Spleen (tissue), 11 donors: ENCODE data around the gene YWHAG. TPM values are rescaled to one million over a fixed set of nuclear protein-coding genes. Genes with fewer than 3 reads are reported as not detected.
A peak's percentile ranks its signal among the peaks of the same experiment; 100 is the strongest.

Experiments used
- DNase-seq: peaks from one replicate; pipeline ENCODE4 v3.0.0-alpha.2; 2020
- H3K27ac ChIP-seq, 8 donors: fragments of 200-600 bp; sonication (generic) in 7 of 8; 1 replicate in 4 of 8; 2 replicates in 4 of 8; pipeline versions ENCODE4 v1.5.0 to v1.8.0; 2016 to 2021; ENCODE audit warnings: inconsistent platforms in 4 of 8, mild to moderate bottlenecking in 4 of 8, moderate library complexity in 1 of 8
- H3K27me3 ChIP-seq, 7 donors: fragments of 200-600 bp; sonication (generic) in 6 of 7; replicated peaks in 1 of 7; 1 replicate in 4 of 7; 2 replicates in 3 of 7; pipeline versions ENCODE4 v1.5.0 to v1.8.0; 2016 to 2021; ENCODE audit warnings: inconsistent platforms in 3 of 7, mild to moderate bottlenecking in 1 of 7
- H3K36me3 ChIP-seq, 6 donors: fragments of 200-600 bp; sonication (generic) in 5 of 6; 1 replicate in 4 of 6; 2 replicates in 2 of 6; pipeline versions ENCODE4 v1.5.0 to v1.8.0; 2016 to 2021; ENCODE audit warnings: inconsistent platforms in 2 of 6
- H3K4me1 ChIP-seq, 6 donors: fragments of 200-600 bp; sonication (generic) in 5 of 6; 1 replicate in 3 of 6; 2 replicates in 3 of 6; pipeline versions ENCODE4 v1.5.0 to v1.8.0; 2016 to 2021; ENCODE audit warnings: inconsistent platforms in 3 of 6
- H3K4me3 ChIP-seq, 8 donors: fragments of 200-600 bp; sonication (generic) in 7 of 8; 1 replicate in 4 of 8; 2 replicates in 4 of 8; pipeline versions ENCODE4 v1.5.0 to v1.8.0; 2016 to 2021; ENCODE audit warnings: inconsistent platforms in 4 of 8, mild to moderate bottlenecking in 4 of 8, moderate library complexity in 2 of 8
- H3K9me3 ChIP-seq, 8 donors: fragments of 200-600 bp; sonication (generic) in 7 of 8; 1 replicate in 4 of 8; 2 replicates in 4 of 8; pipeline versions ENCODE4 v1.5.0 to v1.8.0; 2016 to 2021; ENCODE audit warnings: inconsistent platforms in 4 of 8
- POLR2A ChIP-seq, 3 donors: fragments of 450-650 bp; IDR thresholded peaks; one replicate each; pipeline ENCODE4 v1.5.1; 2017; ENCODE audit warnings: antibody characterized with exemption in 3 of 3, mild to moderate bottlenecking in 1 of 3
- POLR2AphosphoS5 ChIP-seq, 3 donors: sonication (generic); formaldehyde crosslinking; IDR thresholded peaks; one replicate each; pipeline ENCODE4 v1.5.1; 2017; ENCODE audit warnings: antibody characterized with exemption in 3 of 3
- WGBS, 5 donors: extraction: QIAGEN DNeasy Blood & Tissue Kit in 3 of 5; methylation state at CpG; one replicate each; pipeline versions ENCODE4 v1.1.5 to v1.1.7; 2013 to 2018; 5-methylcytosine and 5-hydroxymethylcytosine counted together
- intact Hi-C: fragments of 100-400 bp; cut with DNase I; formaldehyde crosslinking; loops from one replicate; pipeline ENCODE4 v1.15.0; 2023; ENCODE audit warnings: low total_unique reads
- polyA plus RNA-seq, 3 donors: library from polyadenylated mRNA; stranded (reverse); fragments of 200-250 nt; gene quantifications; one replicate each; pipeline ENCODE4 v1.2.1, GENCODE V29; 2013
- total RNA-seq, 7 donors: library from RNA; depleted of rRNA in 3 of 7; stranded (reverse); fragments of >200 nt in 3 of 7; fragmentation: NEBNext Ultra II Directional in 4 of 7; extraction: Animal tissue kit (Norgen Biotek cat#: 25700) in 4 of 7; gene quantifications; one replicate each; pipeline versions ENCODE4 v1.1.0 to v1.2.1, GENCODE V29; 2016 to 2021
- TF ChIP-seq, protein P1 (sequence below), 11 experiments: fragments of 200-600 bp in 7 of 11; fragments of 450-650 bp in 4 of 11; sonication (generic) in 4 of 11; IDR thresholded peaks in 8 of 11; conservative IDR thresholded peaks in 3 of 11; 1 replicate in 7 of 11; 2 replicates in 4 of 11; pipeline versions ENCODE4 v1.4.0 to v1.8.0; 2016 to 2021; ENCODE audit warnings: antibody characterized with exemption in 11 of 11, inconsistent platforms in 4 of 11, mild to moderate bottlenecking in 1 of 11
- donor health status: healthy with polysubstance abuse.
- donor health status: DM: no; HTN: no; CAD: no; lungs with moderate emphysema.
- donor health status: DM: no; HTN: no; CAD: no.
- donor health status: Bipolar disorder and iron deficiency.
- donor health status: healthy.
- donor health status: DM: no; HTN: no; CAD: no.
- donor health status: DM: yes; HTN: yes; CAD: no.

YWHAG gene
- total and polyA plus RNA-seq, 10 donors: 19.7 to 108 (median 70.4) TPM

DNA sequence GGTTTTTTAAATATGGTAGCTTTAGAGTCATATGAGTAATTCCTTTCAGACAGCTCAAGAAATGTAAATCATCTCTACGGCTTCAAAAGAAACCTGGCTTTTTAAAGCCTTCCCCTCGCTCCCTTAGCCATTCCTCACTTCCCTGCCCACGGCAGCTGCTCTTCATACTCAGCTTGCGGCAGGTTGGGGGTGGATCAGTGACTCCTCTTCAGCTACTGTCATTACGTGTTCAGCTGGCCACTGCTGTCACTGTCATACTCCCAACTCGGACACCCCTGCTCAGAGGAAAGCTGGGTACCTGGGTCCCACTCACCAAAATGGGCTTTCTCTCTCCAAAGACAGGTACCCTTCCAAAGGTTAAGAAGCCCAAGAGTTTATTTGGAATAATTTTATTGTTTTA is 6.6 kb downstream of the YWHAG start:
- H3K27ac ChIP-seq: peak overlapping the region in 1 of 8 donors; percentile 9
- TF ChIP-seq POLR2AphosphoS5 (IDR thresholded peaks at IDR 0.05): no peak
- no peak for TF ChIP-seq POLR2A (IDR thresholded peaks at IDR 0.05)
- TF ChIP-seq, protein P1, sequence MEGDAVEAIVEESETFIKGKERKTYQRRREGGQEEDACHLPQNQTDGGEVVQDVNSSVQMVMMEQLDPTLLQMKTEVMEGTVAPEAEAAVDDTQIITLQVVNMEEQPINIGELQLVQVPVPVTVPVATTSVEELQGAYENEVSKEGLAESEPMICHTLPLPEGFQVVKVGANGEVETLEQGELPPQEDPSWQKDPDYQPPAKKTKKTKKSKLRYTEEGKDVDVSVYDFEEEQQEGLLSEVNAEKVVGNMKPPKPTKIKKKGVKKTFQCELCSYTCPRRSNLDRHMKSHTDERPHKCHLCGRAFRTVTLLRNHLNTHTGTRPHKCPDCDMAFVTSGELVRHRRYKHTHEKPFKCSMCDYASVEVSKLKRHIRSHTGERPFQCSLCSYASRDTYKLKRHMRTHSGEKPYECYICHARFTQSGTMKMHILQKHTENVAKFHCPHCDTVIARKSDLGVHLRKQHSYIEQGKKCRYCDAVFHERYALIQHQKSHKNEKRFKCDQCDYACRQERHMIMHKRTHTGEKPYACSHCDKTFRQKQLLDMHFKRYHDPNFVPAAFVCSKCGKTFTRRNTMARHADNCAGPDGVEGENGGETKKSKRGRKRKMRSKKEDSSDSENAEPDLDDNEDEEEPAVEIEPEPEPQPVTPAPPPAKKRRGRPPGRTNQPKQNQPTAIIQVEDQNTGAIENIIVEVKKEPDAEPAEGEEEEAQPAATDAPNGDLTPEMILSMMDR (IDR thresholded peaks at IDR 0.05 in 8 of 11, conservative IDR thresholded peaks at IDR 0.05 in 3 of 11): no peak
- H3K4me3 ChIP-seq: no peak overlapping the region
- WGBS, 5 donors: 58 to 82% (median 80%) methylated on average over 6 of the region's 6 CpGs
- DNase-seq: no peak
- H3K4me1 ChIP-seq: peaks cover 31 to 96% (median 83%) of the 10 kb centered on the region in 6 donors
- intact Hi-C loops: no loop called here
- H3K9me3 ChIP-seq: no peaks in the 10 kb centered on the region
- H3K36me3 ChIP-seq: peaks cover under 1 to 82% (median 13%) of the 10 kb centered on the region in 6 donors
- H3K27me3 ChIP-seq: no peaks in the 10 kb centered on the region

DNA sequence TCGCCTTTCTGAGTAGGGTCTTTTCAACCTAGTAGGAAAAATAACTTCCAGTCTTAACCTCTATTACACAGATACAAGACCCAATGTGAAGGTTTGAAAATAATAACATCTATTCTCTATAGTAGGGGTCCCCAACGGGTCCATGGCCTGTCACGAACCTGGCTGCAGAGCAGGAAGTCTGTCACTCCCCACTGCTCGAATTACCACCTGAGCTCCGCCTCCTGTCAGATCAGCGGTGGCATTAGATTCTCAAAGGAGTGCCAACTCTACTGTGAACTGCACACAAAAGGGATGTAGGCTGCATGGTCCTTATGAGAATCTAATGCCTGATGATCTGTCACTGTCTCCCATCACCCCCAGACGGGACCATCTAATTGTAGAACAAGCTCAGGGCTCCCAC is 7.4 kb downstream of the YWHAG start:
- H3K4me1 ChIP-seq: peaks cover 31 to 96% (median 83%) of the 10 kb centered on the region in 6 donors
- TF ChIP-seq, protein P1 (IDR thresholded peaks at IDR 0.05 in 8 of 11, conservative IDR thresholded peaks at IDR 0.05 in 3 of 11): no peak
- TF ChIP-seq POLR2A (IDR thresholded peaks at IDR 0.05): no peak
- no peak for TF ChIP-seq POLR2AphosphoS5 (IDR thresholded peaks at IDR 0.05)
- DNase-seq: no peak
- no peaks in the 10 kb centered on the region for H3K27me3 ChIP-seq
- WGBS, 5 donors: 81 to 89% (median 83%) methylated on average over 7 of the region's 7 CpGs
- H3K9me3 ChIP-seq: no peaks in the 10 kb centered on the region
- H3K4me3 ChIP-seq: no peak overlapping the region
- no peak overlapping the region for H3K27ac ChIP-seq
- peaks cover 3 to 83% (median 18%) of the 10 kb centered on the region in 6 donors for H3K36me3 ChIP-seq
- intact Hi-C loops: no loop called here

DNA sequence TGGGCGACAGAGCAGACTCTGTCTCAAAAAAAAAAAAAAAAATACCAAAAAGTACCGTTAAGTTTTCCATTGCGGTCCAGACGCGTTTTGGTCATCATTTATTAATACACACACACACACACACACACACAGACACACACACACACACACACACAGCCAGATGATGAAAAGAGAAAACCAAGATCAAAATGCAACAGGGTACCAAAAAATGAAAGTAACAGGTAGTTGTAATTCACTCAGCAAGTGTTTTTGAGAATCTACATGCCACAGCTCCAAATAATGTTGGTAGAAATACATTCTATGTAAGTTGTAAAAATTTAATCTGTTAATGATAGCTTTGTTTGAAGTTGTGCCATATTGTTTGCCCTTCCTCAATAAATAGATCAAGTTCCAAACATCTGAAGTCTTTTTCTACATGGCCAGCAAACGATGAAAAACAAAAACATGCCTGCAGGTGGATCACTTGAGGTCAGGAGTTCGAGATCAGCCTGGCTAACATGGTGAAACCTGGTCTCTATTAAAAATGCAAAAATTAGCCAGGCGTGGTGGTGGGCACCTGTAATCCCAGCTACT is 9.4 kb downstream of the YWHAG start:
- H3K36me3 ChIP-seq: peaks cover 3 to 83% (median 36%) of the 10 kb centered on the region in 6 donors
- DNase-seq: no peak
- H3K4me1 ChIP-seq: peaks cover 22 to 94% (median 67%) of the 10 kb centered on the region in 6 donors
- H3K4me3 ChIP-seq: no peak overlapping the region
- WGBS, 5 donors: 88 to 96% (median 92%) methylated on average over 8 of the region's 8 CpGs
- H3K9me3 ChIP-seq: no peaks in the 10 kb centered on the region
- no peak overlapping the region for H3K27ac ChIP-seq
- TF ChIP-seq, protein P1 (IDR thresholded peaks at IDR 0.05 in 8 of 11, conservative IDR thresholded peaks at IDR 0.05 in 3 of 11): no peak
- TF ChIP-seq POLR2A (IDR thresholded peaks at IDR 0.05) (no peak), POLR2AphosphoS5 (IDR thresholded peaks at IDR 0.05) (no peak)
- no peaks in the 10 kb centered on the region for H3K27me3 ChIP-seq
- intact Hi-C loops: no loop called here

DNA sequence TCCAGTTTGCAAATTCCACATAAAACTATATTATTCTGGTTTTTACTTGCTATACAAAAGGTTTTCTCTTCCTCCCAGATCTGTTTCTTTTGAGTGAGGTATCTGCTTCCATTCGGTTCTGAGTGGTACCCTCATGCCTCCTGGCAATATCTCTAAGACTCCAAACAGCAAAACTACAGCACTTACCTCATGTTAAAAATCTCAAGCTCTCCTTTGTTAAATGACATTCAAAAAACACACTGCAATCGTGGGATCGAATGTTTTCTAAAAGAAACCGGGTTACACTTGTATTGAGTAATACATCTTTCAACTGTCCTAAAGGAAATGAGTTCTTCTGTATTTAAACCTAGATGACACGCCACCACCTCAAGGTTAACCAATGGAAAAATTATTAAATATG is 11.1 kb downstream of the YWHAG start:
- Histone ChIP-seq H3K4me3 (no peak overlapping the region), H3K36me3 (peaks cover 3 to 87% (median 47%) of the 10 kb centered on the region in 6 donors), H3K27me3 (no peaks in the 10 kb centered on the region), H3K4me1 (peaks cover 16 to 90% (median 62%) of the 10 kb centered on the region in 6 donors), H3K9me3 (no peaks in the 10 kb centered on the region), H3K27ac (peak overlapping the region in 6 of 8 donors; percentile 32 to 83 (median 75))
- 33 to 53% (median 40%) methylated on average over 5 of the region's 5 CpGs for WGBS, 5 donors
- intact Hi-C loops: no loop called here
- DNase-seq: no peak
- no peak for TF ChIP-seq POLR2A (IDR thresholded peaks at IDR 0.05)
- TF ChIP-seq, protein P1 (IDR thresholded peaks at IDR 0.05 in 8 of 11, conservative IDR thresholded peaks at IDR 0.05 in 3 of 11): no peak
- TF ChIP-seq POLR2AphosphoS5 (IDR thresholded peaks at IDR 0.05): no peak
